Measurements from ENCODE around the gene DVL1. TPM values are rescaled to one million over a fixed set of nuclear protein-coding genes. Genes with fewer than 3 reads are reported as not detected.
A peak's percentile ranks its signal among the peaks of the same experiment; 100 is the strongest.

DVL1 gene
- total and polyA plus RNA-seq, 2 of the 13 experiments (the other 11 are each of a cell fraction or from before 2014, with no cell fraction given) = 30.8 to 60.4 TPM

DNA sequence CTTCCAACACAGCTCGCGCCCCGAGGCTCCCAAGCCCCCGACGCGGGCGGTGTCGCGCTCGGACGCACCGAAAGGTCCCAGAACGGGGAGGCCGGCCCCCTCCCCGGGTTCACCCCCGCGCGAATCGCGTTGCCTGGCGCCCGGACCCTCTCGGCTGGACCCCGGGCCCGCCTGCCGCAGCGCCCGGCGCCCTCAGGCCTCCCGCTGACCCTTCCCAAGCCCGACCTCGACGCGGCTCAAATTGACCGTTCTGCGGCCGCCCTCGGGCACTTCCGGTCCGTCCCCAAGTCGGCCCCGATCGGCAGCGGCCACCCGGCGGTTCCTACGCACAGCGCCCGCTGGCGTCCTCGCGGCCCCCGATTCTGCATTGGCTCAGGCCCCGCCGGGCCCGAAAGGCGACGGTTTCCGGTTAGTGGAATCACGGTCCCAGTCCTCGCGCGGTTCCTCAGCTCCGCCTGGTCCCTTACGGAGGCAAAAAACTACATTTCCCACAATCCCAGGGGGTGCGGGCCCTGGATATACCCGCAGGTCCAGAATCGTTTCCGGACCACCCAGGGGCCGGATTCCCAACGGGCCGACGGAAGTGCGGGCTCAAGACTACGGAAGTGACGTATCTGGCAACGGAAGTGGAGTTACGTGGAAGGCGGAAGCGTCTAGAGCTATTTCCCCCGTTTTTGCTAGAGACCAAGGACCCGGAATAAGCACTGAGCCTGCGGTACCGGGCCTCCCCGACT lies 25.9 kb upstream of the DVL1 start, which contains the start of gene AURKAIP1 (continued):
- TF ChIP-seq ZNF713 (CRISPR knock-in tag; IDR thresholded peaks at IDR 0.05) (peak; percentile 85; the same call in 1 of the 2 replicates), CBX1 (IDR thresholded peaks at IDR 0.05; ENCODE audit: low read depth) (peak; percentile 50), SETDB1 (CRISPR knock-in tag; IDR thresholded peaks at IDR 0.05; ENCODE audit: borderline replicate concordance) (no peak), ELF4 (CRISPR knock-in tag; IDR thresholded peaks at IDR 0.05; ENCODE audit: borderline replicate concordance) (peak; percentile 97), PAF1 (CRISPR knock-in tag; IDR thresholded peaks at IDR 0.05) (no peak), ZNF614 (CRISPR knock-in tag; IDR thresholded peaks at IDR 0.05; ENCODE audit: borderline replicate concordance) (peak; percentile 98), ZNF326 (CRISPR knock-in tag; IDR thresholded peaks at IDR 0.05; ENCODE audit: borderline replicate concordance) (no peak; the same call in 1 of the 2 replicates), ZNF607 (CRISPR knock-in tag; IDR thresholded peaks at IDR 0.05; ENCODE audit: borderline replicate concordance) (peak; percentile 93), GLI4 (CRISPR knock-in tag; IDR thresholded peaks at IDR 0.05; ENCODE audit: borderline replicate concordance) (peak; percentile 78), PHF20 (CRISPR knock-in tag; IDR thresholded peaks at IDR 0.05) (peak; percentile 98), ZNF567 (CRISPR knock-in tag; IDR thresholded peaks at IDR 0.05; ENCODE audit: borderline replicate concordance) (no peak; the same call in 1 of the 2 replicates)
- TF ChIP-seq, protein P1, sequence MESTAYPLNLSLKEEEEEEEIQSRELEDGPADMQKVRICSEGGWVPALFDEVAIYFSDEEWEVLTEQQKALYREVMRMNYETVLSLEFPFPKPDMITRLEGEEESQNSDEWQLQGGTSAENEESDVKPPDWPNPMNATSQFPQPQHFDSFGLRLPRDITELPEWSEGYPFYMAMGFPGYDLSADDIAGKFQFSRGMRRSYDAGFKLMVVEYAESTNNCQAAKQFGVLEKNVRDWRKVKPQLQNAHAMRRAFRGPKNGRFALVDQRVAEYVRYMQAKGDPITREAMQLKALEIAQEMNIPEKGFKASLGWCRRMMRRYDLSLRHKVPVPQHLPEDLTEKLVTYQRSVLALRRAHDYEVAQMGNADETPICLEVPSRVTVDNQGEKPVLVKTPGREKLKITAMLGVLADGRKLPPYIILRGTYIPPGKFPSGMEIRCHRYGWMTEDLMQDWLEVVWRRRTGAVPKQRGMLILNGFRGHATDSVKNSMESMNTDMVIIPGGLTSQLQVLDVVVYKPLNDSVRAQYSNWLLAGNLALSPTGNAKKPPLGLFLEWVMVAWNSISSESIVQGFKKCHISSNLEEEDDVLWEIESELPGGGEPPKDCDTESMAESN (CRISPR knock-in tag; conservative IDR thresholded peaks at IDR 0.05) = peak; percentile 98
- TF ChIP-seq, protein P2, sequence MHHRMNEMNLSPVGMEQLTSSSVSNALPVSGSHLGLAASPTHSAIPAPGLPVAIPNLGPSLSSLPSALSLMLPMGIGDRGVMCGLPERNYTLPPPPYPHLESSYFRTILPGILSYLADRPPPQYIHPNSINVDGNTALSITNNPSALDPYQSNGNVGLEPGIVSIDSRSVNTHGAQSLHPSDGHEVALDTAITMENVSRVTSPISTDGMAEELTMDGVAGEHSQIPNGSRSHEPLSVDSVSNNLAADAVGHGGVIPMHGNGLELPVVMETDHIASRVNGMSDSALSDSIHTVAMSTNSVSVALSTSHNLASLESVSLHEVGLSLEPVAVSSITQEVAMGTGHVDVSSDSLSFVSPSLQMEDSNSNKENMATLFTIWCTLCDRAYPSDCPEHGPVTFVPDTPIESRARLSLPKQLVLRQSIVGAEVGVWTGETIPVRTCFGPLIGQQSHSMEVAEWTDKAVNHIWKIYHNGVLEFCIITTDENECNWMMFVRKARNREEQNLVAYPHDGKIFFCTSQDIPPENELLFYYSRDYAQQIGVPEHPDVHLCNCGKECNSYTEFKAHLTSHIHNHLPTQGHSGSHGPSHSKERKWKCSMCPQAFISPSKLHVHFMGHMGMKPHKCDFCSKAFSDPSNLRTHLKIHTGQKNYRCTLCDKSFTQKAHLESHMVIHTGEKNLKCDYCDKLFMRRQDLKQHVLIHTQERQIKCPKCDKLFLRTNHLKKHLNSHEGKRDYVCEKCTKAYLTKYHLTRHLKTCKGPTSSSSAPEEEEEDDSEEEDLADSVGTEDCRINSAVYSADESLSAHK (CRISPR knock-in tag; IDR thresholded peaks at IDR 0.05; ENCODE audit: borderline replicate concordance) = no peak; the same call in 1 of the 2 replicates
- TF ChIP-seq, protein P3, sequence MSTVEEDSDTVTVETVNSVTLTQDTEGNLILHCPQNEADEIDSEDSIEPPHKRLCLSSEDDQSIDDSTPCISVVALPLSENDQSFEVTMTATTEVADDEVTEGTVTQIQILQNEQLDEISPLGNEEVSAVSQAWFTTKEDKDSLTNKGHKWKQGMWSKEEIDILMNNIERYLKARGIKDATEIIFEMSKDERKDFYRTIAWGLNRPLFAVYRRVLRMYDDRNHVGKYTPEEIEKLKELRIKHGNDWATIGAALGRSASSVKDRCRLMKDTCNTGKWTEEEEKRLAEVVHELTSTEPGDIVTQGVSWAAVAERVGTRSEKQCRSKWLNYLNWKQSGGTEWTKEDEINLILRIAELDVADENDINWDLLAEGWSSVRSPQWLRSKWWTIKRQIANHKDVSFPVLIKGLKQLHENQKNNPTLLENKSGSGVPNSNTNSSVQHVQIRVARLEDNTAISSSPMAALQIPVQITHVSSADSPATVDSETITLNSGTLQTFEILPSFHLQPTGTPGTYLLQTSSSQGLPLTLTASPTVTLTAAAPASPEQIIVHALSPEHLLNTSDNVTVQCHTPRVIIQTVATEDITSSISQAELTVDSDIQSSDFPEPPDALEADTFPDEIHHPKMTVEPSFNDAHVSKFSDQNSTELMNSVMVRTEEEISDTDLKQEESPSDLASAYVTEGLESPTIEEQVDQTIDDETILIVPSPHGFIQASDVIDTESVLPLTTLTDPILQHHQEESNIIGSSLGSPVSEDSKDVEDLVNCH (CRISPR knock-in tag; IDR thresholded peaks at IDR 0.05) = no peak
- TF ChIP-seq, protein P4, sequence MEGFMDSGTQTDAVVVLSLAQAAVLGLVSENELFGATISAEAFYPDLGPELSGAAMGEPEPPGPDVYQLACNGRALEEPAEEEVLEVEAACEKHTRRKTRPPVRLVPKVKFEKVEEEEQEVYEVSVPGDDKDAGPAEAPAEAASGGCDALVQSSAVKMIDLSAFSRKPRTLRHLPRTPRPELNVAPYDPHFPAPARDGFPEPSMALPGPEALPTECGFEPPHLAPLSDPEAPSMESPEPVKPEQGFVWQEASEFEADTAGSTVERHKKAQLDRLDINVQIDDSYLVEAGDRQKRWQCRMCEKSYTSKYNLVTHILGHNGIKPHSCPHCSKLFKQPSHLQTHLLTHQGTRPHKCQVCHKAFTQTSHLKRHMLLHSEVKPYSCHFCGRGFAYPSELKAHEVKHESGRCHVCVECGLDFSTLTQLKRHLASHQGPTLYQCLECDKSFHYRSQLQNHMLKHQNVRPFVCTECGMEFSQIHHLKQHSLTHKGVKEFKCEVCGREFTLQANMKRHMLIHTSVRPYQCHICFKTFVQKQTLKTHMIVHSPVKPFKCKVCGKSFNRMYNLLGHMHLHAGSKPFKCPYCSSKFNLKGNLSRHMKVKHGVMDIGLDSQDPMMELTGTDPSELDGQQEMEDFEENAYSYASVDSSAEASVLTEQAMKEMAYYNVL (CRISPR knock-in tag; IDR thresholded peaks at IDR 0.05; ENCODE audit: borderline replicate concordance) = peak; percentile 82; the same call in 1 of the 2 replicates
- TF ChIP-seq, protein P5, sequence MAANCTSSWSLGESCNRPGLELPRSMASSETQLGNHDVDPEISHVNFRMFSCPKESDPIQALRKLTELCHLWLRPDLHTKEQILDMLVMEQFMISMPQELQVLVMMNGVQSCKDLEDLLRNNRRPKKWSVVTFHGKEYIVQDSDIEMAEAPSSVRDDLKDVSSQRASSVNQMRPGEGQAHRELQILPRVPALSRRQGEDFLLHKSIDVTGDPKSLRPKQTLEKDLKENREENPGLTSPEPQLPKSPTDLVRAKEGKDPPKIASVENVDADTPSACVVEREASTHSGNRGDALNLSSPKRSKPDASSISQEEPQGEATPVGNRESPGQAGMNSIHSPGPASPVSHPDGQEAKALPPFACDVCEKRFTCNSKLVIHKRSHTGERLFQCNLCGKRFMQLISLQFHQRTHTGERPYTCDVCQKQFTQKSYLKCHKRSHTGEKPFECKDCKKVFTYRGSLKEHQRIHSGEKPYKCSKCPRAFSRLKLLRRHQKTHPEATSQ (CRISPR knock-in tag; IDR thresholded peaks at IDR 0.05; ENCODE audit: borderline replicate concordance) = peak; percentile 44; the same call in 1 of the 2 replicates
- TF ChIP-seq, protein P6, sequence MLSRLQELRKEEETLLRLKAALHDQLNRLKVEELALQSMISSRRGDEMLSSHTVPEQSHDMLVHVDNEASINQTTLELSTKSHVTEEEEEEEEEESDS (CRISPR knock-in tag; IDR thresholded peaks at IDR 0.05; ENCODE audit: borderline replicate concordance) = no peak

Measured in HepG2 (cell line).